AG09319 (cell line): ENCODE measurements around the gene TRIM22.
"Not testable (repeated sequence)": the region's sequence is repeated elsewhere in the genome, so short reads cannot be mapped to it uniquely, and the experiment has no call there.

Experiments used
- DNase-seq: peaks from one replicate; pipeline ENCODE4 v3.0.0-alpha.2; 2010; ENCODE audit warnings: low read depth; ENCODE audit errors: extremely low read depth
- CTCF ChIP-seq: IDR thresholded peaks from 2 replicates; pipeline ENCODE4 v1.5.1; 2011; ENCODE audit warnings: low read depth, mild to moderate bottlenecking, inconsistent platforms, low read length, moderate library complexity

The TRIM22 gene

DNA sequence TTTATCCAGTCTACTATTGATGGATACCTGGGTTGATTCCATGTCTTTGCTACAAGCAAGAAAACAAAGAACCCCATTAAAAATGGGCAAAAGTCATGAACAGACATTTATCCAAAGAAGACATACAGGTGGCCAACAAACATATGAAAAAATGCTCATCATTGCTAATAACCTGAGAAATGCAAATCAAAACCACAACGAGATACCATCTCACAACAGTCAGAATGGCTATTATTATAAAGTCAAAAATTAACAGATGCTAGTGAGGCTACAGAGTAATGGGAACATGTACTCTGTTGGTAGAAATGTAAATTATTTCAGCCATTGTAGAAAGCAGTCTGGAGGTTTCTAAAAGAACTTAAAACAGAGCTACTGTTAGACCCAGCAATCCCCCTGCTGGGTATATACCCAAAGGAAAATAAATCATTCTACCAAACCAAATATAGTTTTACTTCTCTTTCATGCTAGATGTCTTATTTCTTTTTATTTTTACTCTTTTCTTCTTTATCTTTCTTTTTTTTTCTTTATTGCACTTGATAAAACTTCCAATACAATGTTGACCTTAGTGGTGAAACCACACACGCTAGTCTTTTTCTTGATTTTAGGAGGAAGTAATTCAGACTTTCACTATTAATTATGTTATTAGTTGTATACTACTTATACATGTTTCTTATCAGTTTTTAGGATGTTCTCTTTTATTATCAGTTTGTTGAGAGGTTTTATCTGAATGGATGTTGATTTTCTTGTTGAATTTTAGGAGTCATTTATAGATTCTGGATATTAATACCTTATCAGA lies 14.3 kb downstream of the TRIM22 start:
- TF ChIP-seq CTCF = no peak
- no peak for DNase-seq

- no peak for DNase-seq
- TF ChIP-seq CTCF = no peak
These were observed 16.1 kb downstream of the TRIM22 start for GRCh38 chr11:5705688-5706087.

DNA sequence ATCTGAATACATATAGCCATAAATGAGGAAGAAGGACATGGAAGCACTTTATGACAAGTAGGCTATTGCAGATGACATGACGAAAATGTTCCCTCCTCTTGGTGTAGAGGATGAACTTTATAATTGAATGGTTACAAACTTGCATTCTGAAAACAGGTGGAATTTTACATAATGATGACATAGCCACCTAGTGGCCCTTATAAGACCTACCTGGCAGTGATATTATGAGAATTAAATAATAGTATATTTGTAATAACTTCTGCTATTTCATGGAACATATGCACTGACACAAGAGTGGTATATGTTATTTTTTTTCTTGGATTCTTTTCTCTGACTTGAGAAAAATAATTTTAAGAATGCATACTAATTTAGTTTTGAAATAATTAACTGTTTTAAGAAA lies 22.9 kb downstream of the TRIM22 start:
- TF ChIP-seq CTCF = peak; percentile 11
- DNase-seq = no peak

- TF ChIP-seq CTCF = no peak
- no peak for DNase-seq
These were observed 24.1 kb downstream of the TRIM22 start for GRCh38 chr11:5713695-5714094.

DNA sequence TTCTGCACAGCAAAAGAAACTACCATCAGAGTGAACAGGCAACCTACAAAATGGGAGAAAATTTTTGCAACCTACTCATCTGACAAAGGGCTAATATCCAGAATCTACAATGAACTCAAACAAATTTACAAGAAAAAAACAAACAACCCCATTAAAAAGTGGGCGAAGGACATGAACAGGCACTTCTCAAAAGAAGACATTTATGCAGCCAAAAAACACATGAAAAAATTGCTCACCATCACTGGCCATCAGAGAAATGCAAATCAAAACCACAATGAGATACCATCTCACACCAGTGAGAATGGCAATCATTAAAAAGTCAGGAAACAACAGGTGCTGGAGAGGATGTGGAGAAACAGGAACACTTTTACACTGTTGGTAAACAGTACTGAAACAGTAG lies 26.9 kb downstream of the TRIM22 start:
- not testable (repeated sequence) for DNase-seq

GRCh38 chr11:5719703-5720495 lies 30.3 kb downstream of the TRIM22 start:
- no peak for TF ChIP-seq CTCF
- DNase-seq = no peak

DNA sequence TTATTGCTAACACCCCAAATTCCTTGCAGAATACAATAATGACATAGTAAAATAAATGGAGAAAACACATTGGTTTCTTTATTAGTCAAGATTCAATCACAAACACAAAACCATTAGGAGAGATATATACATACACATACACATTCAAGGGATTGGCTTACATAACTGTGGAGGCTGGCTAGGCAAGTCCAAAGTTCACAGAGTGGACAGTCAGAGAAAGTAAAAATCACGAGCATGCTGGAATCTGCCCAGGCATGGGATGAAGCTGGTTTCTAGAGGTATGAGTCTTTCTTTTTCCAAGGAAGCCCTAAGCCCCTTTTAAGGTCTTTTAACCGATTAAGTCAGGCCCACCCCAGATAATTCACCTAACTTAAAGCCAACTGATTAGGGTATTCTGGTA lies 33.0 kb downstream of the TRIM22 start:
- TF ChIP-seq CTCF = no peak
- no peak for DNase-seq

- no peak for TF ChIP-seq CTCF
- no peak for DNase-seq
These were observed 36.8 kb downstream of the TRIM22 start for GRCh38 chr11:5726351-5726750.
